GM21367 (cell line): ENCODE data around the gene FURIN.
"Not testable (repeated sequence)": the region's sequence is repeated elsewhere in the genome, so short reads cannot be mapped to it uniquely, and the experiment has no call there.

Experiments
- ATAC-seq: cut with Tn5 transposase; IDR thresholded peaks from one replicate; pipeline ENCODE4 v1.9.1; 2021; ENCODE audit not compliant: unreplicated experiment

The FURIN gene

DNA sequence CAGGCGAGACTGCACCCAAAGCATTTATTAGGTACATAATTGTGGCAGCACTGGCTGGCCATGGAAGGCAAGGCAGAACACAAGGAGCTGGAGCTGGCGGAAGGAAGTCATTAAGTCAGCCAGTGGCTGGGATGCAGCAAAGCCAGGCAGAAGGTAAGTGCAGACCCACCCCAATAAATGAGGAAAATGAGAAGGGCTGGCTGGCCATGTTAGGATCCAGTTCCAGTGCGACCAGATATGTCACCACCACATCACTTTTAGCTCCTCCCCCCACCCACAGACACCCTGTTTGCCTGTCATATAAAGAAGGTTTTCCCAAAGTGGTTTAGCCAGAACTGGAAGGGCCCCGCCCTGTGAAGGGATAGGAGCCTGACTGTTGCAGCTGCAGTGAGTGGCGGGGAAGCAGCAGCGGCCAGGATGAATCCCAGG, at the start of gene FURIN:
Gene FURIN (plus strand): TSS at position 328 of the 429 bp plus-strand sequence. CDS start 7,153 bp downstream, outside the sequence.
- no peak for ATAC-seq

DNA sequence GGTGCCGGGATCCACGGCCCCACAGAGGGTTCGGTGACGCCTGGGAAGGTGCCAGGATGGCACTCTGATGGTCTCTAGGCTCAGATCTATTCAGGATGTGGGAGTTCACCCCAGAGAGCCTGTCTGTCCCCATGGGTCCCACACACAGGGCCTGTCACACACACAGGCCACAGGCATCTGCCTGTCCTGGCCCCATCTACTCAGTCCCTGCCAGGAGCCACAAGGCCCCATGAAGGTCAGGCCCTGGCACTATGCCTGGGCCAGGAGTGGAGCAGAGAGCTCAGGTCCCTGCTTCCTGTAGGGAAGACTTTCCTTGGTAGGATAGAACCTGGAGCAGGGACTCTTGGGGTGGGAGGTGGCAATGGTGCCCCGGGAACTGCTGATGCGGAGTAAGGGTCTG, 49.0 kb upstream of the FURIN start:
- no peak for ATAC-seq

DNA sequence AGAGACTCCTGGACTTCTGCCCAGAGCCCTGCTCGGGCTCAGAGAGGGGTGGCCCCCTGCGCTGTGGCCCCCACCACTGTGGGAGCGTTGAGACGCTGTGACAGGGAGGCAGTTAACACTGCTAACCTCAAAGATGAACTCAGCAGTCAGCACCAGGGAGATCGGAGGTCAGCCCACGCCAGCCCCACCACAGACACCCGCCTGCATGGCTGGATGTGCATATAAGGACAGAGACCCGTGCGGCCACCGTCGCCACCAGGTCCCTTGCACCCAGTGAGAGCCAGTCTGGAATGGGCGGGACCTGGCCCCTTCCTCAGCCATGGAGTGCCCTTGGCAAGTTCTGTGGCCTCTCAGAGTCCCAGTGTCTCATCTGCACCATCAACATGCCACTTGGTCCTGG, 48.5 kb upstream of the FURIN start:
- no peak for ATAC-seq

GRCh38 chr15:90820481-90820880, 47.9 kb upstream of the FURIN start:
- no peak for ATAC-seq

DNA sequence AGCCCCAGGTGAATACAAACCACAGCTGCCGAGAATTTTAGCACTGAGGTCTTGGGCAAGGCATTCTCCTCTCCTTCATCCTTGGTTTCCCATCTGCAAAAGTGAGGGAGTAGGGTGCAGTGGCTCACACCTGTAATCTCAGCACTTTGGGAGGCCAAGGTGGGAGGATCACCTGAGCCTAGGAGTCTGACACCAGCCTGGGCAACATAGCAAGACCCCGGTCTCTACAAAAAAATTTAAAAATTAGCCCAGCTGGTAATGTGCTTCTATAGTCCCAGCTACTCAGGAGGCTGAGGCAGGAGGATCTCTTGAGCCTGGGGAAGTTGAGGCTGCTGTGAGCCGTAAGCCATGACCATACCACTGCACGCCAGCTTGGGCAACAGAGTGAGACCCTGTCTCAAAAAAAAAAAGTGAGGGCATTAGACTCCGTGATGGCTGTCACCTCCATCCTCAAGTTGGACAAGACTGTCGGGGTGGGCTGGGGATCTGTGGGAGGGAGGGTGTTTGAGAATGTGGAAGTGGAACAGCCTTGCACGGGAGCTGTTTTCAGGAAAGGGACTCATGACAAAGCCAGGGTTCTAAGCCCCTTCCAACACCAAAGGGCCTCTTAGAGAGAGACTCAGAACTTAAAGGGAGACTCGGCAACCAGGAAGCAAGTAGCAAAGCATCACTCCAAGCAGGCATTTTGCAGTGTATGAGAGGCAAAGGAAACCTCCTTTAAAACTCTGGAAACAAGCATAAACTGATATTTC, 46.0 kb upstream of the FURIN start:
- ATAC-seq: no peak

- no peak for ATAC-seq
Observed at GRCh38 chr15:90823455-90823974, 44.9 kb upstream of the FURIN start.

- ATAC-seq: not testable (repeated sequence)
Observed at GRCh38 chr15:90825115-90825899, 43.1 kb upstream of the FURIN start.

- ATAC-seq: not testable (repeated sequence)
Observed at GRCh38 chr15:90826206-90826885, 42.0 kb upstream of the FURIN start.

- ATAC-seq: no peak
Observed at GRCh38 chr15:90826886-90827435, 41.4 kb upstream of the FURIN start.

- ATAC-seq: no peak
Observed at GRCh38 chr15:90828111-90828510, 40.3 kb upstream of the FURIN start.

DNA sequence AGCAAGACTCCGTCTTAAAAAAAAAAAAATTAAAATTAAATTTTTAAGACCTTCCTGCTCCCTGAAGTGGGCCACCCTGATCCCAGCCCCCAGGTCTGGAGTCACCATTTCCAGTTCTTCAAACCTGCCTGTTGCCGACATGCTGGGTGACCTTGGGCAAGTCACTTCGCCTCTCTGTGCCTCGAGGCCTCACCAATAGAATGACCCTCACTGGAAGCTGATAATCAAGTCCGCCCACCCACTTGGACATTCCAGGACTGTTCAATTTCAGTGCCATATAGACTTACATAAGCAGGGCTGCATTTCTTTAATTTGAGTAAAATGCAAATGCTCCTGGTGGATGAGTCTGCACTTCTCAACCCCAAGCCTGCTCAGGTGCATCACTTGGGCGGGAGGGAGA, 39.3 kb upstream of the FURIN start:
- ATAC-seq: no peak

GRCh38 chr15:90829942-90830440, 38.4 kb upstream of the FURIN start:
- ATAC-seq: no peak

DNA sequence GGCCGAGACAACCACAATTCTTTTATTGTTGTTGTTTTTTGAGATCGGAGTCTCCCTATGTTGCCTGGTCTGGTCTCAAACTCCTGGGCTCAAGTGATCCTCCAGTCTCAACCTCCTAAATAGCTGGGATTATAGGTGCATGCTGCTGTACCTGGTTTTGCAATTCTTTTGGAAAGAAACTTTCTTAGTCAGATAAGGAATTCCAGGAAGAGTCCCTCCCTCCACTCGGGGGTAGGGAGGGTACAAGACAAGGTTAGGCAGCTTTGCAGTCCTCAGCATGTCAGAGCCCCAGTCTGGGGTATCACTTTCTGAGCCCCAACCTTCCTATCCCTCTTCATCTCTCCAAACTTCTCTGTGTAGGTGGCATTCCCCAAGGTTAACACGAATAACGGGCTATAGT, 33.8 kb upstream of the FURIN start:
- ATAC-seq: no peak

DNA sequence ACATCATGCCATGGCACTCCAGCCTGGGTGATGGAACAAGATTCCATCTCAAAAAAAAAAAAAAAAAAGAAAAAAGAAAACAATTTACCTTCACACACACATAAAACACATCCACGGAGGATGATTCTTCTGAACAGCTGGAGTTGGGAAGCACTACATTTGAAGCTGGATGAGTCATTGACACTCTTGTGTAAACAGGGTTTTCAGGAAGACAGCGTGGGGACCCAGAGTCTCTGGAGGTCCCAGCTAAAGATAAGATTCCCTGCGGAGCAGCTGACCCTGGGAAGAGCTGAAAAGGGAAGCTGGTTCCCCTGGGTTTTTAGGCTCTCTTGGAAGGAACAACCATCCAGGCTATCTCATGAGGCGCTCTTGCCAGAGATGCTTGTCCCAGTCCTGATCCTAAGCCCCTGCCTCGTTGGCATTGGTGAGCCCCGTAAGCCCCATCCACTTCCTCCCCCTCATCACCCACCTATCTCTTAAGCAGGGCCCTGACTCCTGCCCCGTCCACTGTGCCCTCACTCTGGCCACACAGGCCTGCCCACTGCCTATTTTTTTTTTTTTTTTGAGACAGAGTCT, 32.0 kb upstream of the FURIN start:
- ATAC-seq: no peak

DNA sequence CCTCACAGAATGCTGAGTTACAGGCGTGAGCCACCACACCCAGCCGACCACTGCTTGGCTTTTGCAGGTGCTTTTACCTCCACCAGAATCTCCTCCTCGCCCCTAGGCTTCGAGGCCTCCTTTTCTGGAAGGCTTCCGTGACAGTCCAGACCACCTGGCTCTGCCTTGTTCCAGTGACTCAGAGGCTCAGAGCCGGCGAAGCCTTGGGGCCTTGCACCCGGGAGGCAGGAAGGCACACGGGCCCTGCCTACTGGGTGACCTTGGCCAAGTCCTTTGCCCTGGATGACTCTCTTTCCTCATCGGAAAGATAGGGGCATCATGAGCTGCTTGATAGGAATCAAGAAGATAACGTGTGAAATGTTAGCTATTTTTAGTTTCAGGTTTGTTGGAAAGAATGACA, 31.3 kb upstream of the FURIN start:
- no peak for ATAC-seq

GRCh38 chr15:90838139-90838538, 30.2 kb upstream of the FURIN start:
- ATAC-seq: no peak

- no peak for ATAC-seq
Observed at GRCh38 chr15:90838544-90838943, 29.8 kb upstream of the FURIN start.

DNA sequence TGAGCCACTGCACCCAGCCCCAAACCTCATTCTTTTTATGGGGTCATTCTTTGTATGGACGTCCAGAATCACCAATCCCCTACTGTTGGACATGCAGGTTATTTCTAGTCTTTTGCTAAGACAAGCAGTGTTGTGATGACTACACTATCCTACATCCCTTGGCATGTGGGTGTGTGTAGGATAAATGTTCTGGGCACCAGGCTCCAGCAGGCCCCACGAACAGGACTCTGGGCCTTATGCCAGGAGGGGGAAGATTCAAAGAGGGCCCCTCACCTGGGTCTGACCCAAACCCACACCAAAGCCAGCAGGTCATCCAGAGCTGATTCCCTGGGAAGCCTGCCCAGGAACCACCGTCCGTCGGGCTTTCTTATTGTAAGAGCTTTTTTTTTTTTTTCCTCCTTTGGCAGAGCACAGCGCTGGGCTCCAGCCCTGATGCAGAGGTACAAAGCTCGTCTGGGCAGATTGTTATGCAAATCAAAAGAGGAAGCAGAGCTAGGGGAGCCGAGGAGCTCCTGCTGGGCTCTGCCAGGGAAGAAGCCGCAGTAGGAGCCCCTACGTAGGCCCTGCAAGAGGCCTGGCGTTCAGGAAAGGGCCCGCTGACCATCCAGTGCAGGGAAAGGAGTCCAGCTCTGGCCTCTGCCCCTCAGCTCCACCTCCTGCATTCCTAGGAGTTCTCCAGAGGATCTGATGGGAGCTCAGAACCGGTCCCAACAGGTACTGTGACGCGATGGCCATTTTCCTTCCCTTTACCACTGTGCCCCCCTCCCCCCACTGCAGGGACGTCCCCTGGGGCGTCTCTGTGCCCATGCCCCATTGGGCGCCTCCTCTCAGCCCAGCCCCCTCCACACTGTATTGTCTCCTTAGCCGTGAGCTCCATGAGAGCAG, 29.0 kb upstream of the FURIN start:
- peak; percentile 64 for ATAC-seq

- no peak for ATAC-seq
Observed at GRCh38 chr15:90840157-90840855, 28.1 kb upstream of the FURIN start.
